Uterus (tissue), 4 donors: ENCODE measurements around the gene TTLL6. TPM values are rescaled to one million over a fixed set of nuclear protein-coding genes. Genes with fewer than 3 reads are reported as not detected.

ENCODE experiments used
- DNase-seq, 2 donors: peaks; one replicate each; pipeline ENCODE4 v3.0.0-alpha.2; 2019 to 2020
- H3K27ac ChIP-seq, 2 donors: fragments of 200-600 bp; sonication (generic); 1 replicate in 1 of 2; 2 replicates in 1 of 2; pipeline ENCODE4 v1.5.1; 2016 to 2018
- H3K27me3 ChIP-seq, 2 donors: fragments of 200-600 bp; sonication (generic); one replicate each; pipeline ENCODE4 v1.5.1; 2018 to 2019; ENCODE audit warnings: control low read depth in 1 of 2
- H3K36me3 ChIP-seq, 2 donors: fragments of 200-600 bp; sonication (generic); one replicate each; pipeline ENCODE4 v1.5.1; 2019; ENCODE audit warnings: control low read depth in 1 of 2
- H3K4me1 ChIP-seq, 2 donors: fragments of 200-600 bp; sonication (generic); one replicate each; pipeline ENCODE4 v1.5.1; 2018 to 2019; ENCODE audit warnings: control low read depth in 1 of 2
- H3K4me3 ChIP-seq, 2 donors: fragments of 200-600 bp; sonication (generic); 1 replicate in 1 of 2; 2 replicates in 1 of 2; pipeline ENCODE4 v1.5.1; 2018 to 2019; ENCODE audit warnings: mild to moderate bottlenecking in 1 of 2
- H3K9me3 ChIP-seq, 2 donors: fragments of 200-600 bp; sonication (generic); one replicate each; pipeline ENCODE4 v1.5.1; 2019; ENCODE audit warnings: control low read depth in 1 of 2
- POLR2A ChIP-seq, 2 donors: fragments of 450-650 bp; IDR thresholded peaks; one replicate each; pipeline ENCODE4 v1.6.1; 2016; ENCODE audit warnings: antibody characterized with exemption in 2 of 2, mild to moderate bottlenecking in 1 of 2, moderate library complexity in 1 of 2
- intact Hi-C: fragments of 100-400 bp; cut with DNase I; formaldehyde crosslinking; loops from one replicate; pipeline ENCODE4 v1.15.1; 2023; ENCODE audit warnings: low total_unique reads
- total RNA-seq, 4 donors: library from RNA; depleted of rRNA in 3 of 4; stranded (reverse); fragments of >200 nt in 3 of 4; gene quantifications; one replicate each; pipeline versions ENCODE4 v1.1.0 to v1.2.4, GENCODE V29; 2014 to 2023
- TF ChIP-seq, protein P1 (sequence below), 4 experiments: fragments of 200-600 bp in 2 of 4; fragments of 450-650 bp in 2 of 4; sonication (generic) in 2 of 4; IDR thresholded peaks; one replicate each; pipeline ENCODE4 v1.5.1; 2016 to 2019; ENCODE audit warnings: antibody characterized with exemption in 4 of 4, mild to moderate bottlenecking in 2 of 4, moderate library complexity in 1 of 4
- donor health status: DM: yes; HTN: yes; CAD: no.

The TTLL6 gene
- total RNA-seq, 4 donors from 2014 or later = 0.41 to 0.91 TPM; not detected in 2

DNA sequence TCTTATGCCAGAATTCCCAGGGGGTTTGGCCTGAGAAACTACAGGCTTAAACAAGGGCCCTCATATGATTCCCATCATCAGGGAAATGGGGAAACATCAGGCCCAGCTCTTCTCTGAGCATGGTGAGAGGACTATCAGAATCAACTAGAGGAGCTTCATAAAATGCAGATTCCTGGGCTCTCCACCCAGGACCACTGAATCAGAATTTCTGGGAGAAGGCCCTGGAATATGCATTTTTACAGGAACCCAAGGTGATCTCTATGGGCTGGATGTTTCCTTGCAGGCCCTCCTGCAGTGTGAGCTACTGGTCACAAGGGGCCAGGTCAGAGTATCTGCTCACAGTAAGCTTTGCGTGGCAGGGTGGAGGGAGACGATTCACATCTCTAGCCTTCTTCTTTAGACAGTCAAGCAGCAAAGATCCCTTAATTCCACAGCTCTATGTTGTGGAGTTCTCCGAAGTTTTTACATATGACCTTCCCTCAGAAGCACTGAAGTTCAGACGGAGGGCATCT is 49.7 kb downstream of the TTLL6 start:
- Histone ChIP-seq H3K36me3 (no peaks in the 10 kb centered on the region), H3K4me1 (no peaks in the 10 kb centered on the region), H3K27me3 (peaks cover 0 to 5% of the 10 kb centered on the region in 2 donors), H3K27ac (no peak overlapping the region), H3K9me3 (no peaks in the 10 kb centered on the region), H3K4me3 (no peak overlapping the region)
- no peak for DNase-seq
- TF ChIP-seq POLR2A (IDR thresholded peaks at IDR 0.05) = no peak
- TF ChIP-seq, protein P1, sequence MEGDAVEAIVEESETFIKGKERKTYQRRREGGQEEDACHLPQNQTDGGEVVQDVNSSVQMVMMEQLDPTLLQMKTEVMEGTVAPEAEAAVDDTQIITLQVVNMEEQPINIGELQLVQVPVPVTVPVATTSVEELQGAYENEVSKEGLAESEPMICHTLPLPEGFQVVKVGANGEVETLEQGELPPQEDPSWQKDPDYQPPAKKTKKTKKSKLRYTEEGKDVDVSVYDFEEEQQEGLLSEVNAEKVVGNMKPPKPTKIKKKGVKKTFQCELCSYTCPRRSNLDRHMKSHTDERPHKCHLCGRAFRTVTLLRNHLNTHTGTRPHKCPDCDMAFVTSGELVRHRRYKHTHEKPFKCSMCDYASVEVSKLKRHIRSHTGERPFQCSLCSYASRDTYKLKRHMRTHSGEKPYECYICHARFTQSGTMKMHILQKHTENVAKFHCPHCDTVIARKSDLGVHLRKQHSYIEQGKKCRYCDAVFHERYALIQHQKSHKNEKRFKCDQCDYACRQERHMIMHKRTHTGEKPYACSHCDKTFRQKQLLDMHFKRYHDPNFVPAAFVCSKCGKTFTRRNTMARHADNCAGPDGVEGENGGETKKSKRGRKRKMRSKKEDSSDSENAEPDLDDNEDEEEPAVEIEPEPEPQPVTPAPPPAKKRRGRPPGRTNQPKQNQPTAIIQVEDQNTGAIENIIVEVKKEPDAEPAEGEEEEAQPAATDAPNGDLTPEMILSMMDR (IDR thresholded peaks at IDR 0.05) = no peak
- intact Hi-C loops = no loop called here

DNA sequence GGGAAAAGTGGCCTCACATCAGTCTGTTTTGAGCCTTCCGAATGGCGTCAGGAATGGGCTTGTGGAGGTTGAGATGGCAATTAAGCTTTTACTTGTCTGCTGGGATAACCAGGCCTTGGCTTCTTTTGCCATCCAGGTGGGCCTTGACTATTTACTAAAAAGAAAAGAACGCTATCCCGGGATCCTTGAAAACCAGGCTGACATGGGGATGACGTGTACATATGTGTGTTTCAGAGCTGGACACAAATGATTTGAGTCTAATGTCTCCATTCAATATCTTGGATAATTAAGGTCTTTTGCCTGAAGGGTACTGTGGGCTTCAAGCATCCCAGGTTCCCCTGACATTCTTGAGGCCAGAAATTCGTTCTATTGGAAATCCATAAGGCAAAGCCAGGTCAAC is 55.9 kb downstream of the TTLL6 start:
- intact Hi-C loops = no loop called here
- peaks cover 0 to 11% of the 10 kb centered on the region in 2 donors for H3K27me3 ChIP-seq
- TF ChIP-seq, protein P1 (IDR thresholded peaks at IDR 0.05) = no peak
- no peak for TF ChIP-seq POLR2A (IDR thresholded peaks at IDR 0.05)

DNA sequence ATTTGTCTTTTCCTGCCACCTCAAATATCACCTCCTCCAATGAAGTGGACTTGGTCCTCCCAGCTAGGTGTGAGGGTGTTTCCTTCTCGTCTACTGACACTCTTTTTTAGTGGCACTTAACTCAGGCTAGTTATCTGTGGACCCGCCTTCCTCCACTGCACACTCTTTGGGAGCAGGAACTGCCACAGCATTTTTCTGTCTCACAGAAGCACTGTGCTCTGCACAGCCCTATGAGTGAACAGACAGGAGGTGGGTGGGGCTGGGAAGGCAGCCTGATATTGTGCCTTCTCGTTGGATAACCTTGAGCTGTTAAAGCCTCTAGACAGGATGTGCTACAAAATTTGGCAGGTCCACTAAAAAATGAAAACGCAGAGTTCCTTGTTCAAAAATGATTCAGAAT is 56.6 kb downstream of the TTLL6 start:
- no peaks in the 10 kb centered on the region for H3K36me3 ChIP-seq
- no peaks in the 10 kb centered on the region for H3K9me3 ChIP-seq
- DNase-seq = no peak
- no peaks in the 10 kb centered on the region for H3K4me1 ChIP-seq
- no peak overlapping the region for H3K27ac ChIP-seq
- peaks cover under 1 to 14% of the 10 kb centered on the region in 2 donors for H3K27me3 ChIP-seq
- no peak overlapping the region for H3K4me3 ChIP-seq
- intact Hi-C loops = no loop called here
- no peak for TF ChIP-seq POLR2A (IDR thresholded peaks at IDR 0.05)
- TF ChIP-seq, protein P1 (IDR thresholded peaks at IDR 0.05) = no peak

More for the DNA sequence above, 55.9 kb downstream of the TTLL6 start:
- no peaks in the 10 kb centered on the region for H3K9me3 ChIP-seq
- no peaks in the 10 kb centered on the region for H3K36me3 ChIP-seq
- H3K4me1 ChIP-seq = no peaks in the 10 kb centered on the region
- H3K4me3 ChIP-seq = no peak overlapping the region
- no peak overlapping the region for H3K27ac ChIP-seq
- DNase-seq = no peak

DNA sequence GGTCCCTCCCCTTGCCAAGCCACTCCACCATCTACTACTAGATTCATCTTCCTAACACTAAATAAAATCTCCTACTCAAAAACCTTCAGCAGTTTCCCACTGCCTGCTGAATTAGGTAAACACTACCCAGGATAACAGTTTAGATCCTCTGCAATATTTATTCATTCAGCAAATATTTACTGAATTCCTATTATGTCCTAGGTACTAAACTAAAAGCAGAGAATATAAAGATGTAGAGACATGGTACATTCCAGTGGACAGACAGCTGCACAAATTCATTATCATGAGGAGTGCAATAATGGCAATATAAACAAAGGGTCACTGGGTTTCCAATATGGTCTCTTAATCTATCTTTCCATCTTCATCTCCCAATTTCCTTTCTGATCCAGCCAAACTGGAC is 57.7 kb downstream of the TTLL6 start:
- Histone ChIP-seq H3K9me3 (no peaks in the 10 kb centered on the region), H3K27me3 (peaks cover 4 to 25% of the 10 kb centered on the region in 2 donors), H3K4me1 (peaks cover 0 to 7% of the 10 kb centered on the region in 2 donors), H3K4me3 (no peak overlapping the region), H3K36me3 (no peaks in the 10 kb centered on the region), H3K27ac (no peak overlapping the region)
- no peak for TF ChIP-seq POLR2A (IDR thresholded peaks at IDR 0.05)
- TF ChIP-seq, protein P1 (IDR thresholded peaks at IDR 0.05) = no peak
- no peak for DNase-seq
- intact Hi-C loops = no loop called here

DNA sequence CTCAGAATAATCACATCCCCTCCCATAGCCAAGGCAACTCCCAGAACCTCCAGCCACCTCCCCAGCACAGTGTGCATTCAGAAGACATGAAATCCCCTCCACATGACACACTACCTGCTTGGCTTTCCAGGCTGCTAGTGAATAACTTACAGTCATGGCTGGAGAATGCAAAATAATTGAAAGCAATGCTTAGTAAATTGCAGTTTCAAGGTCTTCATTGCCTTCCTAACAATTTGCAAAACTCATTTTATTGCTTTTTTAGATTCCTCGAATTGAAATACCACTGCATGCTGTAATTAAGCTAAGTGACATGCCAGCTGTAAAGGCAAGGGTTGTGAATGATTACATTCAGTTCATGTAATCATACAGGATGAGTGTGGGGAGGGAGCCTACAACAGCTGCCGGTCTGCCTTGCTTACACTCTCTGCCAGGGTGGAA is 59.5 kb downstream of the TTLL6 start:
- Histone ChIP-seq H3K27ac (no peak overlapping the region), H3K36me3 (no peaks in the 10 kb centered on the region), H3K27me3 (peaks cover 4 to 43% of the 10 kb centered on the region in 2 donors), H3K4me3 (no peak overlapping the region), H3K9me3 (no peaks in the 10 kb centered on the region), H3K4me1 (peaks cover 0 to 9% of the 10 kb centered on the region in 2 donors)
- intact Hi-C loops = no loop called here
- no peak for DNase-seq
- TF ChIP-seq POLR2A (IDR thresholded peaks at IDR 0.05) = no peak
- TF ChIP-seq, protein P1 (IDR thresholded peaks at IDR 0.05) = no peak
